H9 (cell line): ENCODE results near the gene KDM5B. TPM values are rescaled to one million over a fixed set of nuclear protein-coding genes. Genes with fewer than 3 reads are reported as not detected.

Experiments used
- DNase-seq: peaks from one replicate; pipeline ENCODE4 v3.0.0-alpha.2; 2017
- H2AFZ ChIP-seq: one replicate; pipeline ENCODE4 v1.6.1; 2013; ENCODE audit warnings: mild to moderate bottlenecking, low read length, control low read depth, moderate library complexity
- H2AK5ac ChIP-seq: 2 replicates; pipeline ENCODE4 v1.6.1; 2013; ENCODE audit warnings: low read length, control low read depth, mixed read lengths; ENCODE audit not compliant: insufficient read length
- H2BK120ac ChIP-seq: one replicate; pipeline ENCODE4 v1.6.1; 2013; ENCODE audit warnings: low read depth, mild to moderate bottlenecking, low read length, control low read depth, inconsistent platforms; ENCODE audit not compliant: poor library complexity, severe bottlenecking
- H2BK12ac ChIP-seq: 2 replicates; pipeline ENCODE4 v1.6.1; 2013; ENCODE audit warnings: low read length, control low read depth, mixed read lengths, low read depth; ENCODE audit not compliant: insufficient read length
- H2BK15ac ChIP-seq: 2 replicates; pipeline ENCODE4 v1.6.1; 2013; ENCODE audit warnings: low read depth, low read length, control low read depth
- H2BK20ac ChIP-seq: one replicate; pipeline ENCODE4 v1.6.1; 2013; ENCODE audit warnings: low read depth, mild to moderate bottlenecking, low read length, control low read depth, inconsistent platforms; ENCODE audit not compliant: poor library complexity, severe bottlenecking
- H2BK5ac ChIP-seq: 2 replicates; pipeline ENCODE4 v1.6.1; 2013; ENCODE audit warnings: low read length, control low read depth, mixed read lengths; ENCODE audit not compliant: insufficient read length
- H3K14ac ChIP-seq: 2 replicates; pipeline ENCODE4 v1.6.1; 2013; ENCODE audit warnings: low read length, control low read depth; ENCODE audit not compliant: insufficient read depth
- H3K18ac ChIP-seq: 2 replicates; pipeline ENCODE4 v1.6.1; 2013; ENCODE audit warnings: low read depth, mild to moderate bottlenecking, mixed read lengths, low read length, control low read depth; ENCODE audit not compliant: insufficient read length
- H3K23ac ChIP-seq: 2 replicates; pipeline ENCODE4 v1.6.1; 2013; ENCODE audit warnings: low read length, control low read depth, mixed read lengths, low read depth; ENCODE audit not compliant: insufficient read length
- H3K23me2 ChIP-seq: 2 replicates; pipeline ENCODE4 v1.6.1; 2013; ENCODE audit warnings: low read depth, mild to moderate bottlenecking, mixed read lengths, low read length, control low read depth; ENCODE audit not compliant: insufficient read length, poor library complexity, severe bottlenecking
- H3K27ac ChIP-seq: 2 replicates; pipeline ENCODE4 v1.5.1; 2013; ENCODE audit warnings: low read length, control low read depth, mixed read lengths, low read depth; ENCODE audit not compliant: insufficient read length
- H3K27me3 ChIP-seq: 2 replicates; pipeline ENCODE4 v1.6.1; 2013; ENCODE audit warnings: low read length, control low read depth, inconsistent platforms; ENCODE audit not compliant: insufficient read depth
- H3K4ac ChIP-seq: 2 replicates; pipeline ENCODE4 v1.6.1; 2013; ENCODE audit warnings: low read depth, mild to moderate bottlenecking, control low read depth, inconsistent platforms, low read length, moderate library complexity
- H3K4me1 ChIP-seq: 2 replicates; pipeline ENCODE4 v1.6.1; 2013; ENCODE audit warnings: low read length, control low read depth, inconsistent platforms; ENCODE audit not compliant: insufficient read depth
- H3K4me2 ChIP-seq: 2 replicates; pipeline ENCODE4 v1.6.1; 2013; ENCODE audit warnings: low read length, control low read depth, mixed read lengths; ENCODE audit not compliant: insufficient read length, insufficient read depth
- H3K56ac ChIP-seq: 2 replicates; pipeline ENCODE4 v1.6.1; 2013; ENCODE audit warnings: low read depth, mild to moderate bottlenecking, mixed read lengths, low read length, control low read depth; ENCODE audit not compliant: insufficient read length
- H3K79me1 ChIP-seq: 2 replicates; pipeline ENCODE4 v1.6.1; 2013; ENCODE audit warnings: low read depth, mild to moderate bottlenecking, moderate library complexity, low read length, control low read depth, inconsistent platforms; ENCODE audit not compliant: insufficient read depth, poor library complexity, severe bottlenecking
- H3K79me2 ChIP-seq: 2 replicates; pipeline ENCODE4 v1.6.1; 2013; ENCODE audit warnings: low read length, control low read depth, inconsistent platforms; ENCODE audit not compliant: insufficient read depth
- H3K9ac ChIP-seq: 2 replicates; pipeline ENCODE4 v1.6.1; 2013; ENCODE audit warnings: low read length, control low read depth, mixed read lengths; ENCODE audit not compliant: insufficient read length; ENCODE audit errors: extremely low read depth
- H3K9me3 ChIP-seq: one replicate; pipeline ENCODE4 v1.6.1; 2013; ENCODE audit warnings: low read depth, low read length, inconsistent platforms; ENCODE audit not compliant: control insufficient read depth
- H3T11ph ChIP-seq: one replicate; pipeline ENCODE4 v1.6.1; 2013; ENCODE audit warnings: mild to moderate bottlenecking, low read length, control low read depth, inconsistent platforms
- H4K20me1 ChIP-seq: one replicate; pipeline ENCODE4 v1.6.1; 2013; ENCODE audit not compliant: control insufficient read depth, insufficient read length, insufficient read depth
- H4K5ac ChIP-seq: 2 replicates; pipeline ENCODE4 v1.6.1; 2013; ENCODE audit warnings: low read depth, mild to moderate bottlenecking, mixed read lengths, low read length, control low read depth; ENCODE audit not compliant: insufficient read length
- H4K8ac ChIP-seq: replicated peaks from 2 replicates; pipeline ENCODE4 v1.6.1; 2013; ENCODE audit warnings: low read length, control low read depth, mixed read lengths, low read depth; ENCODE audit not compliant: insufficient read length
- H4K91ac ChIP-seq: 2 replicates; pipeline ENCODE4 v1.6.1; 2013; ENCODE audit warnings: low read depth, mild to moderate bottlenecking, moderate library complexity, mixed read lengths, low read length, control low read depth; ENCODE audit not compliant: insufficient read length
- H3K27ac Mint-ChIP-seq, 3 experiments: 2 replicates in 2 of 3; 3 replicates in 1 of 3; pipeline ENCODE4 v1.8.0; 2020 to 2021; ENCODE audit warnings: mixed read lengths in 3 of 3, mild to moderate bottlenecking in 1 of 3, moderate library complexity in 1 of 3
- H3K27me3 Mint-ChIP-seq: 2 replicates; pipeline ENCODE4 v1.8.0; 2021; ENCODE audit warnings: low read depth, mild to moderate bottlenecking, moderate library complexity, mixed read lengths
- H3K36me3 Mint-ChIP-seq, 3 experiments: 2 replicates in 2 of 3; 3 replicates in 1 of 3; pipeline ENCODE4 v1.8.0; 2020 to 2021; ENCODE audit warnings: low read depth in 3 of 3, mixed read lengths in 3 of 3; ENCODE audit not compliant: insufficient read depth in 1 of 3
- H3K4me1 Mint-ChIP-seq, 2 experiments: 2 replicates each; pipeline ENCODE4 v1.8.0; 2020; ENCODE audit warnings: mixed read lengths in 2 of 2
- H3K4me3 Mint-ChIP-seq, 2 experiments: 2 replicates in 1 of 2; 3 replicates in 1 of 2; pipeline ENCODE4 v1.8.0; 2020 to 2021; ENCODE audit warnings: mild to moderate bottlenecking in 2 of 2, mixed read lengths in 2 of 2, moderate library complexity in 1 of 2
- H3K9me3 Mint-ChIP-seq, 2 experiments: 2 replicates in 1 of 2; 3 replicates in 1 of 2; pipeline ENCODE4 v1.8.0; 2020; ENCODE audit warnings: mild to moderate bottlenecking in 2 of 2, mixed read lengths in 2 of 2, moderate library complexity in 1 of 2
- WGBS: extraction: QIAGEN DNeasy Blood & Tissue Kit; methylation state at CpG from one replicate; pipeline ENCODE4 v1.1.7; 2013; ENCODE audit warnings: missing lambda C conversion rate, low lambda C conversion rate, mixed read lengths; ENCODE audit not compliant: insufficient read length; ENCODE audit errors: extremely low coverage; 5-methylcytosine and 5-hydroxymethylcytosine counted together
- total RNA-seq: library from RNA; stranded (reverse); gene quantifications from 2 replicates; pipeline ENCODE4 v1.2.1, GENCODE V29; 2021
- TF ChIP-seq, protein P1 (sequence below): fragments of 200-600 bp; sonication (generic); conservative IDR thresholded peaks from 3 replicates; pipeline ENCODE4 v1.8.0; 2021; ENCODE audit warnings: antibody characterized with exemption, mild to moderate bottlenecking

The KDM5B gene
- total RNA-seq, 1 experiment from 2014 or later, result 210 TPM

DNA sequence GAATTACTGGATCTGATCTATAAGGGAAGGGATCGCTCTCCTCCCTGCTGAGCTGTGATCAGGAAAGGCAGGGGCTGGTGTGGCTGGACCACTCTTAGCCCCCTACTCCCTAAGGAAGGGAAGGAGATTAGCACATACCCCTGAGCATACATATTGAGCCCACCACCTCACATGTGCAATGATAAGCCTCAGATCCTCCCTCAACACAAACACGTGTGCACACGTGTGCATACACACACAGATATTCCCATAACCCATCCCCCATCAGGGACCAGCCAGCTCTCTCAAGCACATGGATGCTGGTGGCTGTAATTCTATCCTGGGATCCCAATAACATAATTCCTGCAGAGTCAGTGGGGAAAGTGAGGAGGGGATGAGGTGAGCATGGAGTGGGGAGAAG is 119.1 kb downstream of the KDM5B start:
- no peak overlapping the region for H3K9ac ChIP-seq
- no peaks in the 10 kb centered on the region for H3K9me3 Mint-ChIP-seq
- no peak overlapping the region for H2BK5ac ChIP-seq
- H3K27me3 ChIP-seq, result no peaks in the 10 kb centered on the region
- no peaks in the 10 kb centered on the region for H3K36me3 Mint-ChIP-seq
- no peak overlapping the region for H3K14ac ChIP-seq
- peaks cover 18% of the 10 kb centered on the region for H3K27me3 Mint-ChIP-seq
- H3K79me2 ChIP-seq, result no peaks in the 10 kb centered on the region
- H4K91ac ChIP-seq, result no peak overlapping the region
- peaks cover 2% of the 10 kb centered on the region; the same call in 1 of the 2 replicates for H3K4me1 ChIP-seq
- H2AFZ ChIP-seq, result no peak overlapping the region
- no peak overlapping the region for H3K4me2 ChIP-seq
- H3K27ac Mint-ChIP-seq, result no peak overlapping the region; a peak in 1 of 7 replicates
- no peak overlapping the region for H2BK20ac ChIP-seq
- H3K23ac ChIP-seq, result no peak overlapping the region
- H2BK120ac ChIP-seq, result no peak overlapping the region
- H3K56ac ChIP-seq, result no peak overlapping the region
- no peak overlapping the region for H2BK15ac ChIP-seq
- no peaks in the 10 kb centered on the region for H4K20me1 ChIP-seq
- H3K79me1 ChIP-seq, result no peaks in the 10 kb centered on the region
- no peak overlapping the region for H2AK5ac ChIP-seq
- peaks cover 19 to 32% of the 10 kb centered on the region in 2 experiments; a peak in 3 of 4 replicates for H3K4me1 Mint-ChIP-seq
- no peak overlapping the region for H3K4me3 Mint-ChIP-seq
- no peak overlapping the region for H4K8ac ChIP-seq
- H3K23me2 ChIP-seq, result no peaks in the 10 kb centered on the region
- no peak overlapping the region for H2BK12ac ChIP-seq
- H3K9me3 ChIP-seq, result no peaks in the 10 kb centered on the region
- no peak for DNase-seq
- H4K5ac ChIP-seq, result no peak overlapping the region
- H3K27ac ChIP-seq, result no peak overlapping the region
- no CpG with 5 or more reads among the region's 3 CpGs for WGBS
- no peak overlapping the region for H3K18ac ChIP-seq
- H3T11ph ChIP-seq, result no peak overlapping the region
- H3K4ac ChIP-seq, result no peak overlapping the region
- TF ChIP-seq, protein P1, sequence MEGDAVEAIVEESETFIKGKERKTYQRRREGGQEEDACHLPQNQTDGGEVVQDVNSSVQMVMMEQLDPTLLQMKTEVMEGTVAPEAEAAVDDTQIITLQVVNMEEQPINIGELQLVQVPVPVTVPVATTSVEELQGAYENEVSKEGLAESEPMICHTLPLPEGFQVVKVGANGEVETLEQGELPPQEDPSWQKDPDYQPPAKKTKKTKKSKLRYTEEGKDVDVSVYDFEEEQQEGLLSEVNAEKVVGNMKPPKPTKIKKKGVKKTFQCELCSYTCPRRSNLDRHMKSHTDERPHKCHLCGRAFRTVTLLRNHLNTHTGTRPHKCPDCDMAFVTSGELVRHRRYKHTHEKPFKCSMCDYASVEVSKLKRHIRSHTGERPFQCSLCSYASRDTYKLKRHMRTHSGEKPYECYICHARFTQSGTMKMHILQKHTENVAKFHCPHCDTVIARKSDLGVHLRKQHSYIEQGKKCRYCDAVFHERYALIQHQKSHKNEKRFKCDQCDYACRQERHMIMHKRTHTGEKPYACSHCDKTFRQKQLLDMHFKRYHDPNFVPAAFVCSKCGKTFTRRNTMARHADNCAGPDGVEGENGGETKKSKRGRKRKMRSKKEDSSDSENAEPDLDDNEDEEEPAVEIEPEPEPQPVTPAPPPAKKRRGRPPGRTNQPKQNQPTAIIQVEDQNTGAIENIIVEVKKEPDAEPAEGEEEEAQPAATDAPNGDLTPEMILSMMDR, result no peak
